ENCODE measurements around the gene NAA60. TPM values are rescaled to one million over a fixed set of nuclear protein-coding genes. Genes with fewer than 3 reads are reported as not detected.

Gene NAA60
- total RNA-seq, 1 donor from 2014 or later, result 75.5 TPM

DNA sequence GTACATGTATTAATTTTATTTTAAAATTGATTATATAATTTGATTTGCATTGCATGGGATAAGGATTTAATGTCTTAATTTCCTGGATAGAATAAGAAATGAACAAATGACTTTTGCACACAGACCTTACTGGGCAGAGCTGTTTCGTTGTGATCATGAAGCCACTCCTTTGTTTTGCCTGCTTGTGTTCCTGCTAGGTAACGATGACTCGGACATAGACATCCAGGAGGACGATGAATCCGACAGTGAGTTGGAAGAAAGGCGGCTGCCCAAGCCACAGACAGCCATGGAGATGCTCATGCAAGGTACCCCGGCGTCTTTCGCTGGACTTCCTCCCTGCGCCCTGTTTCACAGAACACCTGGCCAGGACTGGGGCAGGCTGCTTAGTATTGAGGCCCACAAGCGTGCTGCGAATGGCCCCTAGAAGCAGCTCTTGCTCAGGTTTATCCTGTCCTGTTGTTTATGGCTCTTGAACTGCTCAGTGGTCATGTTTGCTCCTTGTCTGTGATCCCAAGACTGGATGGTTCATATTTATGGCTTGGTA lies 87.0 kb downstream of the NAA60 start:
- Mint-ChIP-seq H3K4me1 (ENCODE audit: unreplicated experiment) (peaks cover 8% of the 10 kb centered on the region), H3K27me3 (ENCODE audit: unreplicated experiment) (peaks cover 3% of the 10 kb centered on the region), H3K36me3 (ENCODE audit: low read depth, unreplicated experiment) (peaks cover 38% of the 10 kb centered on the region), H3K9me3 (ENCODE audit: unreplicated experiment) (peaks cover 5% of the 10 kb centered on the region), H3K27ac (ENCODE audit: unreplicated experiment) (no peak overlapping the region), H3K4me3 (ENCODE audit: unreplicated experiment) (no peak overlapping the region)
- no peak for DNase-seq (ENCODE audit: low spot score)
- TF ChIP-seq, protein P1, sequence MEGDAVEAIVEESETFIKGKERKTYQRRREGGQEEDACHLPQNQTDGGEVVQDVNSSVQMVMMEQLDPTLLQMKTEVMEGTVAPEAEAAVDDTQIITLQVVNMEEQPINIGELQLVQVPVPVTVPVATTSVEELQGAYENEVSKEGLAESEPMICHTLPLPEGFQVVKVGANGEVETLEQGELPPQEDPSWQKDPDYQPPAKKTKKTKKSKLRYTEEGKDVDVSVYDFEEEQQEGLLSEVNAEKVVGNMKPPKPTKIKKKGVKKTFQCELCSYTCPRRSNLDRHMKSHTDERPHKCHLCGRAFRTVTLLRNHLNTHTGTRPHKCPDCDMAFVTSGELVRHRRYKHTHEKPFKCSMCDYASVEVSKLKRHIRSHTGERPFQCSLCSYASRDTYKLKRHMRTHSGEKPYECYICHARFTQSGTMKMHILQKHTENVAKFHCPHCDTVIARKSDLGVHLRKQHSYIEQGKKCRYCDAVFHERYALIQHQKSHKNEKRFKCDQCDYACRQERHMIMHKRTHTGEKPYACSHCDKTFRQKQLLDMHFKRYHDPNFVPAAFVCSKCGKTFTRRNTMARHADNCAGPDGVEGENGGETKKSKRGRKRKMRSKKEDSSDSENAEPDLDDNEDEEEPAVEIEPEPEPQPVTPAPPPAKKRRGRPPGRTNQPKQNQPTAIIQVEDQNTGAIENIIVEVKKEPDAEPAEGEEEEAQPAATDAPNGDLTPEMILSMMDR (IDR thresholded peaks at IDR 0.05; ENCODE audit: unreplicated experiment), result no peak

DNA sequence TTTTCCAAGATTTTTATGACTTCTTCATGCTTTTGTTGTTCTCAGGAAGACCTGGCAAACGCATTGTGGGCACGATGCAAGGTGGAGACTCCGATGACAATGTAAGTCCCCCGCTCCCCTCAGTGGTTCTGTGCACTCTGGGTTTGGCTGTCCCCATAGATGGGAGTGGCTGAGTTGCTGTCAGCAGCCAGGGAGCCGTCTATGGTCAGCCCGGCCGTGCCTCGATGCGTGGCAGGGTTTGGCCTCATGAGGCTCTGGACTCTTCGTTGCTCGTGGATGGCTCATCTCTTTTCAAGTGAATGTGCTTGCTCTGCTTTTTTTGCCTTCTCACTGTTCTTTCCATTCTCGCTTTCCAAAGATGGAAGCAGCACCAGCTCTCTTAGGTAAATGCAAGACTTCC lies 89.3 kb downstream of the NAA60 start:
- Mint-ChIP-seq H3K36me3 (ENCODE audit: low read depth, unreplicated experiment) (peaks cover 29% of the 10 kb centered on the region), H3K27me3 (ENCODE audit: unreplicated experiment) (peaks cover 3% of the 10 kb centered on the region), H3K4me1 (ENCODE audit: unreplicated experiment) (no peaks in the 10 kb centered on the region), H3K9me3 (ENCODE audit: unreplicated experiment) (peaks cover 5% of the 10 kb centered on the region), H3K27ac (ENCODE audit: unreplicated experiment) (no peak overlapping the region), H3K4me3 (ENCODE audit: unreplicated experiment) (no peak overlapping the region)
- no peak for DNase-seq (ENCODE audit: low spot score)
- TF ChIP-seq, protein P1 (IDR thresholded peaks at IDR 0.05; ENCODE audit: unreplicated experiment), result no peak

DNA sequence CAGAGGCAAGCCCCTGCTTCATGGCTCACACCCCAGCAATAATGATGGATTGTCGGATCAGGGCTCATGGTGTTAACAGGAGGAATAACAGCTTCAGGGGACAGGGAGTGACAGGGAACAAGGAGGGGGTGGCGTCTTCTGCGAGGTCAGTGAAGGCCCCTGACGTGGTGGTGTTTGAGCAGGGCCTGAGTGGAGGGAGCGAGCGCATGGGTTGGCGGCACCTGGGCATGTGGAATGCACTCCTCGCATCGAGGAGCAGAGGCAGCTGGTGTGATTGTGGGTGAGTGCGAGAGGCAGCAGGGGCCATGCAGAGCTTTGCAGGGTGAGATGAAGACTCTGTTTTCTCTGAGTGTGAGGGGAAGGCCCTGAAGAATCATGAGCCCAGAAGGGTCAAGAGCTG lies 90.6 kb downstream of the NAA60 start:
- TF ChIP-seq, protein P1 (IDR thresholded peaks at IDR 0.05; ENCODE audit: unreplicated experiment), result no peak
- Mint-ChIP-seq H3K27me3 (ENCODE audit: unreplicated experiment) (peaks cover 3% of the 10 kb centered on the region), H3K4me3 (ENCODE audit: unreplicated experiment) (peak overlapping the region; percentile 35), H3K36me3 (ENCODE audit: low read depth, unreplicated experiment) (peaks cover 19% of the 10 kb centered on the region), H3K4me1 (ENCODE audit: unreplicated experiment) (no peaks in the 10 kb centered on the region), H3K9me3 (ENCODE audit: unreplicated experiment) (no peaks in the 10 kb centered on the region), H3K27ac (ENCODE audit: unreplicated experiment) (no peak overlapping the region)
- DNase-seq (ENCODE audit: low spot score), result no peak

DNA sequence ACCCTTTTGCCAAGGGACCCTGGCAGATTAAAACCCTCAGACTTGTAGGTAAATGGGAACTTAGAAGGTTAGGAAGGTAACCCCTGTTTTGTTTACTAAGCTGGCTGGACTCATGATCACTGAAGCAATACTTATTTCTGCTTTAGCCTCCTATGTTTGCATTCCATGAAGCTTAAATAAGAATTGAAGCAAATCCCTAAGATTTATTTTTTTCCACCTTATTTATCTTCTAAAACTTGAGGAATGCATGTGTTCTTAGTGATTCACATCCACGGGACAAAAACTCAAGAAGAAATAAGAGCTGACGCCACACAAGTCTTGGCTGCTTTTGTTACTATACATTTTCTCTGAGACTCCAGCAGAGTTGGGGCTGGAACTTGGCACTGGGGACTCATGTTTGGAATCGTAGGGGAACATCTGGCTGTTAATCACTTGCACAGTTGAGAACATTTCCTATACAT lies 92.8 kb downstream of the NAA60 start:
- TF ChIP-seq, protein P1 (IDR thresholded peaks at IDR 0.05; ENCODE audit: unreplicated experiment), result no peak
- no peak for DNase-seq (ENCODE audit: low spot score)

More for the DNA sequence above, 92.8 kb downstream of the NAA60 start:
- H3K27me3 Mint-ChIP-seq (ENCODE audit: unreplicated experiment), result peaks cover 3% of the 10 kb centered on the region
- H3K9me3 Mint-ChIP-seq (ENCODE audit: unreplicated experiment), result no peaks in the 10 kb centered on the region
- no peak overlapping the region for H3K4me3 Mint-ChIP-seq (ENCODE audit: unreplicated experiment)
- peaks cover 15% of the 10 kb centered on the region for H3K36me3 Mint-ChIP-seq (ENCODE audit: low read depth, unreplicated experiment)
- no peaks in the 10 kb centered on the region for H3K4me1 Mint-ChIP-seq (ENCODE audit: unreplicated experiment)
- no peak overlapping the region for H3K27ac Mint-ChIP-seq (ENCODE audit: unreplicated experiment)

Small RNA genes within 50 kb of the gene (microRNA-seq; reads per million reads assigned to microRNA genes)
- not detected for gene MIR6126 (ENCODE audit: unreplicated experiment)

Other genes with a start within 250 kb of the NAA60 start
- 13.4 TPM for gene ZNF200, start 208.5 kb upstream of the NAA60 start, total RNA-seq (ENCODE audit: unreplicated experiment)
- not detected for gene MEFV, start 187.0 kb upstream of the NAA60 start, total RNA-seq (ENCODE audit: unreplicated experiment)
- gene ZNF263, start 160.2 kb upstream of the NAA60 start, total RNA-seq (ENCODE audit: unreplicated experiment), result 43.7 TPM
- gene TIGD7, start 138.2 kb upstream of the NAA60 start, total RNA-seq (ENCODE audit: unreplicated experiment), result 2.6 TPM
- 27.0 TPM for gene ZNF75A, start 138.2 kb upstream of the NAA60 start, total RNA-seq (ENCODE audit: unreplicated experiment)
- not detected for gene OR2C1, start 87.8 kb upstream of the NAA60 start, total RNA-seq (ENCODE audit: unreplicated experiment)
- gene ZSCAN32, start 42.7 kb upstream of the NAA60 start, total RNA-seq (ENCODE audit: unreplicated experiment), result 16.6 TPM
- 10.3 TPM for gene ZNF174, start 42.5 kb upstream of the NAA60 start, total RNA-seq (ENCODE audit: unreplicated experiment)
- 5.7 TPM for gene ZNF597, start 176 bp upstream of the NAA60 start, total RNA-seq (ENCODE audit: unreplicated experiment)
- gene C16orf90, start 51.8 kb downstream of the NAA60 start, total RNA-seq (ENCODE audit: unreplicated experiment), result not detected
- 15.8 TPM for gene CLUAP1, start 57.3 kb downstream of the NAA60 start, total RNA-seq (ENCODE audit: unreplicated experiment)
- gene NLRC3, start 133.7 kb downstream of the NAA60 start, total RNA-seq (ENCODE audit: unreplicated experiment), result 3.2 TPM
- 11.8 TPM for gene SLX4, start 167.9 kb downstream of the NAA60 start, total RNA-seq (ENCODE audit: unreplicated experiment)
- gene DNASE1, start 211.0 kb downstream of the NAA60 start, total RNA-seq (ENCODE audit: unreplicated experiment), result 33.9 TPM